Ramos (cell line): ENCODE measurements around the gene PARD3.
"Not testable (repeated sequence)": the region's sequence is repeated elsewhere in the genome, so short reads cannot be mapped to it uniquely, and the experiment has no call there.

Source experiments
- in situ Hi-C: fragments of 300-500 bp; cut with MboI; formaldehyde crosslinking; loops from one replicate; pipeline ENCODE4 v1.14.3; 2022; ENCODE audit warnings: low sequenced_read_pairs; ENCODE audit not compliant: unreplicated experiment

The PARD3 gene

DNA sequence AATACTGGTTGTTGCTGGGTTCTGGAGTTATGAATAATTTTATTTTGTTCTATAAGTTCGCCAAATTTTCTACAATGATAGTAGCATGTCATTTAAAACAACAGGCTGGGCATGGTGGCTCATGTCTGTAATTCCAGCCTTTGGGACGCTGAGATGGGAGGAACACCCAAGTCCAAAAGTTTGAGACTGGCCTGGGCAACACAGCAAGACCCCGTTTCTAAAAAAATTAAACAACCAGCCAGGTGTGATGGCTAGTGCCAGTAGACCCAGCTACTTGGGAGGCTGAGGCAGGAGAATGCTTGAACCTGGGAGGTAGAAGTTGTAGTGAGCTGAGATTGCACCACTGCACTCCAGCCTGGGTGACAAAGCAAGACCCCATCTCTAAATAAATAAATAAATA, 347.7 kb downstream of the PARD3 start:
- in situ Hi-C loops: no loop called here

DNA sequence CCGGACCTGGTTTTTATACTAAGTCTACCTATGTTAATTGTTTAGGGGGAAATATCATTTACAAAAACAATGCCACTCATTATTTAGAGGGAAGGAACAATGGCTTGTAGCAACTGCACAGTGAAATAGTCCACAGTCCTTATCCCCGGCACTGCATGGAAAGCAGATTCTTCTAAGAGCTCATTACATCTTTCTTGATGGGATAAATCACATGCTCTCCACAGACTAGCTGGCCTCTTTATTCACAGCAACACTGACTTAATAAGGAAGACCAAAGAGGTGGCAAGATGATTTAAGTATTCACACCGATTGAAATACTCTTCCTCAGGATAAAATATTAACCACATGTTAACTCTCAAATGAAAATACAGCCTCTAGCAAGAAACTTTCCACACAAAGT, 349.4 kb downstream of the PARD3 start:
- in situ Hi-C loops: no loop called here

DNA sequence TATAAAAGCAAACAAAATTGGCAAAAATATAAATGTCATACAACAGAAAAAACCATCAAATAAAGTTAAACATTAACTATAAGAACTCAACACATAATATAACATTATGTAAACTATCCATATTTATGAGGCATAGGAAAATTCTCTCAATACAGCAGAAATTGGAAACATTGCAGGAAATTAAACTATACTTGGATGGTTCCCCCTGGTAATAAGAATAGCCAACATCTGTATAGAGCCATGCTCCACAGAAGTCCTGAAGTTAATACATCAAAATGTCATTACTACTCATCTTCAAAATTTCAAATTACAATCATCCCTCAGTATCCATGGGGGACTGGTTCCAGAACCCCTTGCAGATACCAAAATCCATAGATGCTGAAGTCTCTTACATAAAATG, 350.5 kb downstream of the PARD3 start:
- in situ Hi-C loops: no loop called here

DNA sequence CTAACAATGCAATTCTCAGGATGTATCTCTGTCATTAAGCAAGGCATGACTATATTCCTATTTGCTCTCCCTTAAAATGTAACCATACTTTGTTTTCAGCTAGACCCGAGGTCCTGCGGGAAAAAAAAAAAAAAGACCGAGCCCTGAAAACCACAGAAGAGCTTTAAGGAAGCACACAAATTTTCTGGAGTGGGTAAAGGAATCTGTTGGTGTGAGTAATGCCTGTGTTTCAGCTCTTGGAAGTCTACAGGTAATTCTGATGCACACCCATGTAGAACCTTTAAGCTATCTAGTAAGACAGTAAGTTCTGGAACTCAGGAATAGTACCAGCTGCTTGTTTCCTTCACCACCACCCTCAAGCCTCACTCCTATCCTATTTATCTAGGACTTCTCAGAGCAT, 351.1 kb downstream of the PARD3 start:
- in situ Hi-C loops: no loop called here

DNA sequence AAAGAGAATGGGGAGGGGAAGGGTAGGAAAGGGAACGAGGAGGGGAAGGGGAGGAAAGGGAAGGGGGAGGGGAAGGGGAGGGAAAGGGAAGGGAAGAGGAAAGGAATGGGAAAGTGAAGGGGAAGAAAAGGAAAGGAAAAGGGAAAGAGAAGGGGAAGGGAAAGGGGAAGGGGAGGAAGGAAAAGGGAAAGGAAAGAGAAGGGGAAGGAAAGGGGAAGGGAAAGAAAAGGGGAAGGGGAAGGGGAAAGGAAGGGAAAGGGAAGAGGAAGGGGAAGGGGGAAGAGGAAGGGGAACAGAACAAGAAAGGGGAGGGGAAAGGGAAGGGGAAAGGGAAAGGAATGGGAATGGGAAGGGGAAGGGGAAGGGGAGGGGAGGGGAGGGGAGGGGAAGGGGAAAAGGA, 352.1 kb downstream of the PARD3 start:
- in situ Hi-C loops: no loop called here

DNA sequence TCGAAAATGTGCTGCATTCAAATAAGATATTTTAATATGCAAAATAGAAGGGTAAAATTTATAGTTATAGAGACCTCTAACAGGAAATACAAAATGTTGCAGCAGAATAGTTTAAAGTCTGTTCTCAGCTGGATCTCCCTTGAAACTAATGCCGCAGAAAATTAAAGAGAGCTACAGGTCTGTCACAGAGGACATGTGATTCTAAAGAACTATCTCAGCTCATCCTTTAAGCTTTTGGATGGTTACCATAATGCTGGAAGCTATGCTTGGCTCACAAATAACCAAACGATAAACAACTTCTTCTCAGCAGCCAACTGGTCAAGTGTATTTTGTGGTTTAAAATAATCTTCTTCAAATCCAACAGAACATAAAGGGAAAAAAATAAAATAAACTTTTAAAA, 353.0 kb downstream of the PARD3 start:
- in situ Hi-C loops: no loop called here

DNA sequence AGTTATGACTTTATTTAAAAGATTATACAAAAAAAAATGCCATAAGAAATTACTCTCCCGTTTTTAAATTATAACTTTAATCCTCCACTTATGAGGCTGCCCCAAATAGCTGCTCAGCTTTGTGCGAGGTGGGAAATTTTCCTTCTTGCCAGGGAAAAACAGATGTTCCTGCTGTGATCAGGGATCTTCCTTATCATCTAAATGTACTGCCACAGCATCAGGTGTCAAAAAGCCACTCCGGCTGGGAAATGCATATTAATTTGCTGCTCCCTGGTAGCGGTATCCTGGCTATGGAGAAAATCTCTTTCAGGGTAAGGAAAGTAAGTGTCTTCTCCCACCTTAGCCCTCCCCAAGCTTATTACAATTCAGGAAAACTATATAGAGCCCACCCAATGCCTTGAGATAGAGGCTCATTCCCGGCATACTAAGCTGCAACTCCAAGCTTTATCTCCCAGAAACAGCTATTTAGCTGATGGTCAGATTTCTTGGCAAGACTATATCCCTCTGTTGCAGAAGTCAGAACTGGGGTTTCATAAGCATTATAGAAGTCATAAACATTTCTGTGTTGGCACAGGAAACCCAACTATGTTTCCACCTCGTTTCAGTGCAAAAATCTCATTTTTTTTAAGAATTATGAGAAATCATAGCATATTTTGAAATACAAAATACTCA, 360.4 kb downstream of the PARD3 start:
- in situ Hi-C loops: no loop called here

DNA sequence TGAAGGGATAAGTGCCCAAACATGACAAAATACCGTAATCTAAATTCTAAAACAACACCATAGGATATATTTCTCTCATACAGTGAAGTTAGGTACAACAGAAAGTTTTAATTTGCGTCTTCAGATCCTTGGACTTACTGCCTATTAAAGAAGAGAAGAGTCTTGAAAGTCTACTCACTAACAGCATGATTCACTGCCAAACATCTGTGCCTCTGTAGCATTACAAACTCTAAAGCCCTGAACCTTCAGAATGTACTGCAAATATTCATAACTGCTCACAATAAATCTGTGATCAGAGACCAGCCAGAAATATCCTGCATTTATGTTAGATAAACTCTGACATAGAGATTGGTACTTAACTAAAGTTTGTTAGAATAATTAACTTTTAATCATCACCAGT, 365.3 kb downstream of the PARD3 start:
- in situ Hi-C loops: no loop called here

DNA sequence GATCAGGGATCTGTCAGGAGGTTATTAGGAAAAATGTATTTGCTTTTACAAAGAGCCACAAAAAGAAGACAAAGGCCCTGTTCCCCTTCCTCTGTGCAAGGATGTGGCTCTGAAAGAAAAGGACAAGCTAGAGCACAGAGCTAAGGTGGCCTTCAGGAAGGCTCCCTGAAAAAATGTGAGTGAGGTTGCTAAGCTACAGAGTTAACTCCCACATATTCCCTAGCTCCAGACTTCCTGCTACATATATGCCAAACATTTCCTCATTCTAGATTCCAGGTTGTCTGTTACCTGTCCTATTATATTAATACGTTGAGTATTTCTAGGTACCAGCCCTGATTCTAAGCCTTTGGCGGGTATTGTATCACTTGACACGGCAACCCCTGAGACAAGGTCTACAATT, 369.0 kb downstream of the PARD3 start:
- in situ Hi-C loops: no loop called here

DNA sequence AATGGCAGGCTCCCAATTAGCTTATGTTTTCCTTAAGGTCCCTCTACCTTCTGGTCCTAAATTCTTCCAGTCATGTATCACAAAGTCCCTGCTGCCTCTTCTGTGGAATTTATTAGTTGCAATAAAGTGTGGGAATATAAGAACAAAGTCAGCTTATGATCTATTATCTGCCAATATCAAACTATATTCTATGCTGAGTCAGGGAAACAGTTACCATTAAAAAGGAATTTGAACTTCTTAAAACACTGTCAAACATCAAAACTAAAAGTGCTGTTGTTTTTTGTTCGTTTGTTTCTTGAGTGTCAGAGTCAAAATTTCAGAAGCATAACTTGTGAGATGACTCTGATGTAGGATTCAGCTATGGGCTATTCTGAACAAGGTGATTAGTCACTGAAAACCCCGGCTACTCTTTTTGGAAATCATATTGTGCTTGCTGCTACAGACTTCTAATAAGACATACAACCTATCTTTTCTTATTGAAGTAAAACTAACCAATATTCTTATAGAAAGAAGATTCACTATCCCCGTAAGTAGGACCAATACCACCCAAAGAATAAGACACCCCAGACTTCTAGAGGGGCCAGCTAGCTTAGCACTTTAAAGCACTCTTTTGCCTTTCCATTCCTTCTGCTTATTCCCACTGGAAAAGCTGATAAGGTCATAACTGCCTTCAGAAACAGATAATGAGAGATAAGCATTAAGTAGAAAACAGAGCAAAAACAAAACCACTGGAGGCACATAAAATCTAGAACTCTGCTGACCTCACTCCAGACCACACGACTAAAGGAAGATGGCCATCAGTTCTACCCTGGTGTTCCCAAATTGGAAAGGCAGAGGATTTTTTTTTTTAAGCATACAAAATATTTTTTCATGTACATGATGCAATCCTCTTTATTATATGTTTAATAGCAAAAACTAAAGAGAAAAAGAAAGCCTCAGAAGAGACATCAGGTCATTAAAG, 370.6 kb downstream of the PARD3 start:
- in situ Hi-C loops: no loop called here

DNA sequence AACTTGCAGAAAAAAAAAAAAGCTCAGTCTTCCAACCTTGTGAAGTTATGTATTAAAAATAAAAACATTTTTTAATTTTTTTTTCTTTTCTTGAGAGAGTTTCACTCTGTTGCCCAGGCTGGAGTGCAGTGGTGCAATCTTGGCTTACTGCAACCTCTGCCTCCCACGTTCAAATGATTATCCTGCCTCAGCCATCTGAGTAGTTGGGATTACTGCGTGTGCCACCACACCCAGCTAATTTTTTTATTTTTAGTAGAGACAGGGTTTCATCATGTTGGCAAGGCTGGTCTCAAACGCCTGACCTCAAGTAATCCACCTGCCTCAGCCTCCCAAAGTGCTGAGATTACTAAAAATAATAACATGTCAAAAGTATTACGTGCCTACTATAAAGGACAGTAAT, 375.7 kb downstream of the PARD3 start:
- in situ Hi-C loops: not testable (repeated sequence)

DNA sequence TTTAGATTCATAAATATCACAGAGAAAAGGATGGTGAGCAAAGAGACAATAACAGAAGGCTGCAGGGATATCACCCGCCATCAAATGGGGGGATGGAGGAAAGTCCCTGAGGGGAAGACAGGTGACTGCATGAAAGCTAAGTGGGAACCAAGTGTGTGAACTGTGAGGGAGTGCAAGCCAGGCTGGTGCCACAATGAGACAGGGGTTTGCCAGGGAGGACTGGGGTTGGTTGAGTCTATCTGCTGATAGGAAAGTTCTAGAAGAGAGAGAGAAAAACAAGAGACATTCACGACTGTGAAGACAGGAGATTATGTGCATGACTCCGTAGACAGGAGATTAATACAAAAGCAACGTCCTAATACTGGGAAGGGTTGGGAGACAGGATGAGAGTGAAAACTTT, 376.4 kb downstream of the PARD3 start:
- in situ Hi-C loops: no loop called here

DNA sequence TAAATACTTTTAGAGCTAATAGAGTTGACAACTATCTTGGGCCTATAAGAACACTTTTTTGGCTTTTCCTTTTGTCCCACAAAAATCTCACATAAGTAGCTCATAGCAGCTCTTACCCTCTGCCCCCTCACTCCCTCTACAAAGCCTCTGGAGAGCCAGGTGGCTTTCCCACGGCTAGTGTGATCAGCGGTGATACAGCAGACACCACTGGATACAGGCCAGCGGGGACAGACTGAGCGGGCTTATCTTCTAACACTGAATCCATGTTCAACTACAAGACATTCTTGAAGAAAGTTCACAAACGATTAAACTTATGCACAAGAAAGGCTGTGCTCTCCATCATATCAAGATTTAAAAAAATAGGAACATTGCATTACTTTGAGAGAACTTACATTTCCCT, 377.2 kb downstream of the PARD3 start:
- in situ Hi-C loops: no loop called here

DNA sequence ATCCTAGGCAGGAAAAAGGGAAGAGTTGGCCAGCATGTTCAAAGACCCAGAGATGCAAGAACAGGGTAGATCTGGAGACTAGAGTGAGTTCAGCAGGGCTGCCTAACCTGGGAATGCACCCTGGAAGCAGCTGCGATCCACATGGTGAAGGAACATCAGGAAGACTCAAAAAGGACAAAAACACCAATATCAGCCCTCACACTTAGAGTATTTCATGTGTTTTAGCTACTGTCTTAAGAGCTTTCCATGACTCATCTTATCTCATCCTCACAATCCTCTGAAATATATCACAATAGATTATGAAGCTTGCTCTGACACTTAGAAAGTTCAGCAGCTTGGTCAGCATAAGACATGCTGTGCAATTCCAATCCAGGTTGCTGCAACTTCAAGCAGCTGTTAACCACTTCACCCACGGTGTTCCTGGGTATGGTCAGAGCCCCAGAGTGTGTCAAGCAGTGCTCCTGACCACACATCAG, 380.9 kb downstream of the PARD3 start:
- in situ Hi-C loops: no loop called here

DNA sequence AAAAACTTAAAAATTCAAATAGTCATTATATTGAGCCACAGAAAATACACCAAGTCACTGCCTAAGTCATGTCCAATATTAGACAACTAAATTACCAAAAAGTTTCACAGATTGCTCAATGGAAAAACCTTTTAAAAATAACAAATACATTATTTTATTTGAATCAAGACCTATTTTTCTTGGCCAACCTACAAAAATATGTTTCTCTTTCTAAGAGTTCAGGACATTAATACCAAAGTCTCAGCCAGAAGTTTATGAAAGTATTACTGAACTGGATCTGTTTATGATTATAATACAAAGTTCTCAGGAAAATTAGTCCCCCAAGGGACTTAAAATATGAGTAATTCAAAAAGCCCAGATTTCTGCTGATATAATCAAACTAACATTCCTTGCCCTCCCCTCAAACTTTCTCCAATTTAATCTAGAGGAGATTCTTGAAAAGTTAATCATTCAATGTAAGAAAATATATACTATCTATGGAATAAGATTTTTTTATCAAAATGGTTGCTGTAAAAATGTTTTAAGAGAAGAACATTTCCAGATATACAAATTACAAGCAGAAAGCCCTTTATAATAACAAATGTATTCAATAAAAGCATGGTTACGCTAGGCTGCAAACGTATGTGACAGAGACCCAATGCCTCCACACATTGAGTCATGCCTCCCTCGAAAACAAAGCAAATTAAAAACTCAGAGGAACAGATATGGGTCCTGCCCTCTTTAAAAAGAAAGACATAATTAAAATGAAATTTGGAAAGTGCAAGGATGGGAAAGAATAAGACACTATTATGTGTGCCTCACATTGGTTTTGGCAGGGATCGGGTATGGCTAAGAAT, 381.6 kb downstream of the PARD3 start:
- in situ Hi-C loops: no loop called here

DNA sequence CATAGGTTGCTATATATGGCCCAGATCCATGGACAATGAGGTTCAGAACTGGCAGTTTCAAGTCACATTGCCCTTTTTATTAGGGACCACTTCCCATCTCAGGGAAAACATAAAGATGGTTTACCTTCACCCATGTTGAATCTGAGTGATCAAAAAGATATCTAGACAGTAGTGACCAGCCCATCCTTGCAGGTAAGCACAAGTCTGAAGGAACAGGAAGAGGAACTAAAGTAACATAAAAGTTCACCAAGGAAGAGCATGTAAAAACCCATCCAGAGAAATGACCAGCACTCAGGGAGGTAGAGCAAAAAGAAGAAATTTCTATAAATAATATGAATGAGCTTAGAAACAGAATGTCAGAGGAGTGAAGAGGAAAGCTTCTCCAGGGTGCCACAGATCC, 382.5 kb downstream of the PARD3 start:
- in situ Hi-C loops: no loop called here

DNA sequence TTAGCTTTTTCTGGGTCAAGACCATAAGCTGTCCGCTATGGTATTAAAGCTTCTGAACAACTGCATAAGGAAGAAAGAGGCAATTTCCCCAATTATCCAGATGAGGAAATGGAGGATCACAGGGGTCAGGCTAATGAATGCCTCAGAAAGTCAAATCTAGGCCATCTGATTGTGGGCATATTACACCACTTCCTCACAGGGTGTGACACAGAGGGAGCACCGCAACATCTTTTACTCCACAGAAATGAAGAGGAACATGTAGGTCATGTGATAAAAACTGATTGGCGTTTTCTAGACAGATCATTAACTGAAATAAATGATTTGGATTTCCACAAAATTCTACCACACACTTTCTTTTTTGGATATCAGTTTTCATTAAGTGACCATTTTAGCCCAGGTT, 384.4 kb downstream of the PARD3 start:
- in situ Hi-C loops: no loop called here

DNA sequence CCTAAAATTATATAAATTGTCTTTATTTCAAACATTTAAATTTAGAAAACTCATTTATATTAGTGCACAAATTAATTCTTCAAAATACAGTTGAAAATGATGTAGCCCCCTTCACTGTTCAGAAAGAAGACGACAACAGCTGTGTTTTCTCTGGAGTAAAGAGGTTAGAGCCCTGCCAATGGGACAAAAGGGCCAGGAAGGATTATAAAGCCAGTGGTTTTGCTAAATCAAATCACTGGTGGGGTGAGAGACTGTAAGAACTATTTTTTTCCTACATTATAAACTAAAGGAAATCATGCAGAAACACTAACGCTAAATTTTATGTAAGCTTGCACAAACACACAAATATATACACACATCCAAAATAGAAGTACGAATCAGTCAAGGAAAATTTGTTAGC, 386.6 kb downstream of the PARD3 start:
- in situ Hi-C loops: no loop called here

DNA sequence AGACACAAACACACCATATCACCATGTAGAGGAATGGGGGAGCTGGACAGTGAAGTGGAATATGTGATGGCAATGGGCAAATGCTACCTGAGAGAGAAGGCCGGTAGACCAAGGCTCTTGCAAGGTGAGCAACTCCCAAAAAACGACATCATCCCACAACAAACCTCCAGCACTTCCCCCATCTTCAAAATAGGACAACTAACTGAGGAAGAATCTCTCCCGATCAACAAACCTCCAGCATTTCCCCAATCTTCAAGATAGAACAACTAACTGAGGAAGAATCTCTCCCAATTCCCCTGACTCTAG, 387.2 kb downstream of the PARD3 start:
- in situ Hi-C loops: no loop called here

DNA sequence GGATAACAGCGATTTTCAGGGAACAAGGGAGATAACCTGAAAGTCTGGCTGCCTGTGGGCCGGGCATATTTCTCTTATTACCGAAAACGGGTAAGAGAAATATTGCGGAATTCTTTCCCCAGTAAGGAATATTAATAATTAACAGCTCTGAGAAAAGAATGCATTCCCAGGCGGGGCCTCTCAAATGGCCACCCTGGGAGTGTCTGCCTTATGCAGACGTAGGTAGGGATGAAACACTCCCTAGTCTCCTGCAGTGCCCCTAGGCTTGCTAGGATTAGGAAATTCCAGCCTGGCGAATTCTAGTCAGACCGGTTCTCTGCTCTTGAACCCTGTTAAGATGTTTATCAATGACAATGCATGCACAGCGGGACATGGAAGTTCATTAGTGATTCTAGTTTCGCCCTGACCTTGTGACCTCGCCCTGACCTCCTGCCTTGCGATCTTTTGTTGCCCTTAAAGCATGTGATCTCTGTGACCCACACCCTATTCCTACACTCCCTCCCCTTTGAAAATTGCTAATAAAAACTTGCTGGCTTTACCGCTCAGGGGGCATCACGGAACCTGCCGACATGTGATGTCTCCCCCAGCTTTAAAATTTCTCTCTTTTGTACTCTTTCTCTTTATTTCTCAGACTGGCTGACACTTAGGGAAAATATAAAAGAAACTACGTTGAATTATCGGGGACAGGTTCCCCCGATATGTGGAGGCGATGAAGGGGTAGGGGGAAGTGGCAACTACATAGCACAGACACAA, 387.8 kb downstream of the PARD3 start:
- in situ Hi-C loops: not testable (repeated sequence)
